ENCODE measurements around the gene CCDC8.
A peak's percentile ranks its signal among the peaks of the same experiment; 100 is the strongest.
"Not testable (repeated sequence)": the region's sequence is repeated elsewhere in the genome, so short reads cannot be mapped to it uniquely, and the experiment has no call there.

The CCDC8 gene

GRCh38 chr19:46413262-46414031 lies at the start of gene CCDC8:
Gene CCDC8 (minus strand): TSS chr19:46413564. CDS start chr19:46412810, 754 bp downstream.
- no peak for DNase-seq

- DNase-seq, result no peak
Measured at GRCh38 chr19:46461537-46461936, 48.2 kb upstream of the CCDC8 start.

GRCh38 chr19:46460981-46461380 lies 47.6 kb upstream of the CCDC8 start:
- no peak for DNase-seq

- no peak for DNase-seq
Measured at GRCh38 chr19:46460055-46460454, 46.7 kb upstream of the CCDC8 start.

GRCh38 chr19:46456930-46457329 lies 43.6 kb upstream of the CCDC8 start:
- no peak for DNase-seq

GRCh38 chr19:46454244-46454643 lies 40.9 kb upstream of the CCDC8 start:
- no peak for DNase-seq

GRCh38 chr19:46453661-46454060 lies 40.3 kb upstream of the CCDC8 start:
- DNase-seq, result no peak

- DNase-seq, result no peak
Measured at GRCh38 chr19:46452186-46452585, 38.8 kb upstream of the CCDC8 start.

GRCh38 chr19:46451352-46451751 lies 38.0 kb upstream of the CCDC8 start:
- no peak for DNase-seq

- DNase-seq, result no peak
Measured at GRCh38 chr19:46450737-46451136, 37.4 kb upstream of the CCDC8 start.

GRCh38 chr19:46449228-46449627 lies 35.9 kb upstream of the CCDC8 start:
- DNase-seq, result no peak

GRCh38 chr19:46448601-46449000 lies 35.2 kb upstream of the CCDC8 start:
- DNase-seq, result no peak

GRCh38 chr19:46447824-46448223 lies 34.5 kb upstream of the CCDC8 start:
- no peak for DNase-seq

- DNase-seq, result no peak
Measured at GRCh38 chr19:46447006-46447405, 33.6 kb upstream of the CCDC8 start.

GRCh38 chr19:46446021-46446420 lies 32.7 kb upstream of the CCDC8 start:
- DNase-seq, result no peak

GRCh38 chr19:46442808-46443450 lies 29.6 kb upstream of the CCDC8 start:
- DNase-seq, result no peak

- no peak for DNase-seq
Measured at GRCh38 chr19:46441866-46442265, 28.5 kb upstream of the CCDC8 start.

GRCh38 chr19:46435689-46436088 lies 22.3 kb upstream of the CCDC8 start:
- DNase-seq, result not testable (repeated sequence)

GRCh38 chr19:46435009-46435408 lies 21.6 kb upstream of the CCDC8 start:
- DNase-seq, result no peak

GRCh38 chr19:46433470-46433869 lies 20.1 kb upstream of the CCDC8 start:
- not testable (repeated sequence) for DNase-seq

- no peak for DNase-seq
Measured at GRCh38 chr19:46431824-46432223, 18.5 kb upstream of the CCDC8 start.

GRCh38 chr19:46429999-46430398 lies 16.6 kb upstream of the CCDC8 start:
- no peak for DNase-seq

- DNase-seq, result peak in 1 of 2 experiments; percentile 9
Measured at GRCh38 chr19:46428239-46429135, 15.1 kb upstream of the CCDC8 start, which contains the start of gene PNMA8C. Gene PNMA8C (minus strand): TSS chr19:46428936. CDS start chr19:46428359, 577 bp downstream.
